Activated T-cell treated with anti-CD3 and anti-CD28 coated beads for 24 hours (primary cell): ENCODE data around the gene ATP8A2.
"Not testable (repeated sequence)": the region's sequence is repeated elsewhere in the genome, so short reads cannot be mapped to it uniquely, and the experiment has no call there.

Experiments
- DNase-seq: peaks from one replicate; pipeline ENCODE4 v3.0.0-alpha.2; 2020; ENCODE audit warnings: low read depth

ATP8A2 gene

GRCh38 chr13:25548991-25549390, 177.2 kb downstream of the ATP8A2 start:
- DNase-seq, result not testable (repeated sequence)

GRCh38 chr13:25561812-25562211, 190.0 kb downstream of the ATP8A2 start:
- no peak for DNase-seq

GRCh38 chr13:25570185-25570584, 198.4 kb downstream of the ATP8A2 start:
- no peak for DNase-seq

GRCh38 chr13:25571237-25571636, 199.5 kb downstream of the ATP8A2 start:
- no peak for DNase-seq

- DNase-seq, result not testable (repeated sequence)
These were observed 200.4 kb downstream of the ATP8A2 start for GRCh38 chr13:25572171-25572570.

- DNase-seq, result peak; percentile 66
These were observed 202.9 kb downstream of the ATP8A2 start for GRCh38 chr13:25574437-25575411.

GRCh38 chr13:25575562-25575961, 203.8 kb downstream of the ATP8A2 start:
- DNase-seq, result no peak

- no peak for DNase-seq
These were observed 206.8 kb downstream of the ATP8A2 start for GRCh38 chr13:25578526-25578925.

GRCh38 chr13:25579221-25579620, 207.4 kb downstream of the ATP8A2 start:
- no peak for DNase-seq

GRCh38 chr13:25581351-25581750, 209.6 kb downstream of the ATP8A2 start:
- DNase-seq, result no peak

GRCh38 chr13:25584087-25584486, 212.3 kb downstream of the ATP8A2 start:
- DNase-seq, result no peak

- no peak for DNase-seq
These were observed 213.2 kb downstream of the ATP8A2 start for GRCh38 chr13:25585000-25585399.

GRCh38 chr13:25587326-25587980, 215.7 kb downstream of the ATP8A2 start:
- DNase-seq, result no peak

GRCh38 chr13:25588336-25589060, 216.7 kb downstream of the ATP8A2 start:
- no peak for DNase-seq

GRCh38 chr13:25598421-25598820, 226.6 kb downstream of the ATP8A2 start:
- DNase-seq, result no peak

GRCh38 chr13:25602176-25602575, 230.4 kb downstream of the ATP8A2 start:
- no peak for DNase-seq

- DNase-seq, result no peak
These were observed 232.3 kb downstream of the ATP8A2 start for GRCh38 chr13:25604106-25604505.

GRCh38 chr13:25607096-25607495, 235.3 kb downstream of the ATP8A2 start:
- no peak for DNase-seq

GRCh38 chr13:25608181-25608580, 236.4 kb downstream of the ATP8A2 start:
- DNase-seq, result no peak

- no peak for DNase-seq
These were observed 244.9 kb downstream of the ATP8A2 start for GRCh38 chr13:25616674-25617073.

GRCh38 chr13:25619897-25620296, 248.1 kb downstream of the ATP8A2 start:
- no peak for DNase-seq

- DNase-seq, result no peak
These were observed 253.6 kb downstream of the ATP8A2 start for GRCh38 chr13:25625414-25625813.
